ENCODE measurements around the gene CDKN2AIP.
"Not testable (repeated sequence)": the region's sequence is repeated elsewhere in the genome, so short reads cannot be mapped to it uniquely, and the experiment has no call there.

Gene CDKN2AIP

DNA sequence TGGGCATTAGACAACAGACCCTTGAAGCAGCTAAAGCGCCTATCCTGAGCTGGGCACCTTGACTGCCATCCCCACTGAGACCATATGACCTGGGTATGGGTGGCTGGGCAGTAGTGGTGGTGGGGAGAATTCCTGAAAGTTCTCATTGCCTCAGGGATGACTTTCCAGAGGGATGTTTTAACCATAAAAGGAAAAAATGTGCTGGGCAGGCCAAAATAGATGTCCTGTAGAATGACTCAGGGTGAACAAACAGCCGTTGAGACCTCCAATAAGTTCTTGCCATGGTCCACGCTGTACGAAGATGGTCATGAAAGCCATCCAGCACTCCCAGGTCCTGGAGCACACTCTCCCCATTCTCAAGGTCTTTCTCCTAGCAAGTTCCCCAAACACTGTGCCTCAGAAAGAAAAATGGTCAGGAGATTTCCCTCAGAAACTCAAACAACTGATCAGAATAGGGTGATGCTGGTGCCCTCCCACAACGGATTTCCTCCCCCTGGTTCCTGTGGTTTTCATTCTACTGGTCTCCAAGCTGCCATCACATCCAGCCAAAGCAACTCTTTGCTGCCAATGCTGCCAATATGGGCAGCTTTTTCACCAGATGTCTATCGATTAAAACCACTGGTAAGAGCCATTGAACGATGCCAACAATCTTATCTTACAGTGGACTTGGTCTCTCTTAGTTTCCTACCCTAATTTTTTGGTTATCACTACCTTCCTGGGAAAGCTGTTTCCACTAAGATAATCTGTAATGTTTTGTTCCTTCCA lies 11.2 kb downstream of the CDKN2AIP start:
- Histone ChIP-seq H3K4me3 (ENCODE audit: low read depth, low read length) (no peak overlapping the region), H3K36me3 (replicated peaks) (peaks cover 7% of the 10 kb centered on the region), H3K27me3 (replicated peaks) (no peaks in the 10 kb centered on the region), H3K27ac (peak overlapping the region; percentile 40)
- TF ChIP-seq, protein P1, sequence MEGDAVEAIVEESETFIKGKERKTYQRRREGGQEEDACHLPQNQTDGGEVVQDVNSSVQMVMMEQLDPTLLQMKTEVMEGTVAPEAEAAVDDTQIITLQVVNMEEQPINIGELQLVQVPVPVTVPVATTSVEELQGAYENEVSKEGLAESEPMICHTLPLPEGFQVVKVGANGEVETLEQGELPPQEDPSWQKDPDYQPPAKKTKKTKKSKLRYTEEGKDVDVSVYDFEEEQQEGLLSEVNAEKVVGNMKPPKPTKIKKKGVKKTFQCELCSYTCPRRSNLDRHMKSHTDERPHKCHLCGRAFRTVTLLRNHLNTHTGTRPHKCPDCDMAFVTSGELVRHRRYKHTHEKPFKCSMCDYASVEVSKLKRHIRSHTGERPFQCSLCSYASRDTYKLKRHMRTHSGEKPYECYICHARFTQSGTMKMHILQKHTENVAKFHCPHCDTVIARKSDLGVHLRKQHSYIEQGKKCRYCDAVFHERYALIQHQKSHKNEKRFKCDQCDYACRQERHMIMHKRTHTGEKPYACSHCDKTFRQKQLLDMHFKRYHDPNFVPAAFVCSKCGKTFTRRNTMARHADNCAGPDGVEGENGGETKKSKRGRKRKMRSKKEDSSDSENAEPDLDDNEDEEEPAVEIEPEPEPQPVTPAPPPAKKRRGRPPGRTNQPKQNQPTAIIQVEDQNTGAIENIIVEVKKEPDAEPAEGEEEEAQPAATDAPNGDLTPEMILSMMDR (IDR thresholded peaks at IDR 0.05; ENCODE audit: low read depth, low read length, missing control alignments) = no peak
- in situ Hi-C loops (cut with HindIII; ENCODE audit: low pct_ligation_motif_present, low sequenced_read_pairs) = no loop called here
- DNase-seq = peak; percentile 38

DNA sequence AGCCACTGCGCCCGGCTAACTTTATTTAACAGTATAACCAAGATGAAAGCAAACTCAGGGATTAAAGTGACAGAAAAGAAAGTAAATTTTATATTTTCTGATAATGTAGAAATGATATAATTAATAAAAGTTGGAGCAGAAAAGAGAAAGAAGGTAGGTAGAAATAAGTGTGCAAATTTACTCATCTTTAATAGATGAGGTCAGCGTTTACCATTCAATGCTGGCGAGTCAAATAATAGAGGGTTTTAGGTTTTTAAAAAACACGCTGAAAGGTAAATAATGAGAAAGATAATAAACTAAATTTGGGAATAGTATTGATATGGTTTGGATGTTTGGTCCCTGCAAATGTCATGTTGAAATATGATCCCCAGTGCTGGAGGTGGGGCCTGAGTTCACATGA lies 13.6 kb downstream of the CDKN2AIP start:
- Histone ChIP-seq H3K4me3 (ENCODE audit: low read depth, low read length) (no peak overlapping the region), H3K27ac (no peak overlapping the region), H3K27me3 (replicated peaks) (no peaks in the 10 kb centered on the region), H3K36me3 (replicated peaks) (peaks cover 4% of the 10 kb centered on the region)
- DNase-seq = no peak
- TF ChIP-seq, protein P1 (IDR thresholded peaks at IDR 0.05; ENCODE audit: low read depth, low read length, missing control alignments) = no peak
- in situ Hi-C loops (cut with HindIII; ENCODE audit: low pct_ligation_motif_present, low sequenced_read_pairs) = no loop called here

GRCh38 chr4:183463903-183464619 lies 19.6 kb downstream of the CDKN2AIP start:
- H3K27me3 ChIP-seq (replicated peaks); DNase-seq; H3K4me3 ChIP-seq (ENCODE audit: low read depth, low read length); H3K27ac ChIP-seq; H3K36me3 ChIP-seq (replicated peaks); in situ Hi-C loops (cut with HindIII; ENCODE audit: low pct_ligation_motif_present, low sequenced_read_pairs): not testable (repeated sequence)

GRCh38 chr4:183465879-183466278 lies 21.4 kb downstream of the CDKN2AIP start:
- peak; percentile 74 for DNase-seq
- H3K36me3 ChIP-seq (replicated peaks); in situ Hi-C loops (cut with HindIII; ENCODE audit: low pct_ligation_motif_present, low sequenced_read_pairs); H3K27me3 ChIP-seq (replicated peaks); H3K27ac ChIP-seq; H3K4me3 ChIP-seq (ENCODE audit: low read depth, low read length): not testable (repeated sequence)

GRCh38 chr4:183467246-183467645 lies 22.8 kb downstream of the CDKN2AIP start:
- H3K27me3 ChIP-seq (replicated peaks) = no peaks in the 10 kb centered on the region
- H3K27ac ChIP-seq = no peak overlapping the region
- no peak overlapping the region for H3K4me3 ChIP-seq (ENCODE audit: low read depth, low read length)
- TF ChIP-seq, protein P1 (IDR thresholded peaks at IDR 0.05; ENCODE audit: low read depth, low read length, missing control alignments) = no peak
- in situ Hi-C loops (cut with HindIII; ENCODE audit: low pct_ligation_motif_present, low sequenced_read_pairs) = no loop called here
- H3K36me3 ChIP-seq (replicated peaks) = no peaks in the 10 kb centered on the region
- no peak for DNase-seq

- no peaks in the 10 kb centered on the region for H3K36me3 ChIP-seq (replicated peaks)
- H3K4me3 ChIP-seq (ENCODE audit: low read depth, low read length) = no peak overlapping the region
- no peak for DNase-seq
- H3K27ac ChIP-seq = no peak overlapping the region
- TF ChIP-seq, protein P1 (IDR thresholded peaks at IDR 0.05; ENCODE audit: low read depth, low read length, missing control alignments) = no peak
- no peaks in the 10 kb centered on the region for H3K27me3 ChIP-seq (replicated peaks)
- in situ Hi-C loops (cut with HindIII; ENCODE audit: low pct_ligation_motif_present, low sequenced_read_pairs) = no loop called here
Observed at GRCh38 chr4:183468210-183469095, 24.0 kb downstream of the CDKN2AIP start.

Data from brain microvascular endothelial cell (primary cell).